Measurements from ENCODE around the gene SCN9A.
"Not testable (repeated sequence)": the region's sequence is repeated elsewhere in the genome, so short reads cannot be mapped to it uniquely, and the experiment has no call there.

SCN9A gene

GRCh38 chr2:166334805-166335204 is 40.9 kb downstream of the SCN9A start:
- DNase-seq (ENCODE audit: low read depth): no peak

- no peak for DNase-seq (ENCODE audit: low read depth)
These were observed 41.9 kb downstream of the SCN9A start for GRCh38 chr2:166333801-166334200.

GRCh38 chr2:166332106-166332505 is 43.6 kb downstream of the SCN9A start:
- no peak for DNase-seq (ENCODE audit: low read depth)

GRCh38 chr2:166331468-166331867 is 44.3 kb downstream of the SCN9A start:
- no peak for DNase-seq (ENCODE audit: low read depth)

- DNase-seq (ENCODE audit: low read depth): no peak
These were observed 46.3 kb downstream of the SCN9A start for GRCh38 chr2:166329465-166329864.

GRCh38 chr2:166328147-166328546 is 47.6 kb downstream of the SCN9A start:
- DNase-seq (ENCODE audit: low read depth): no peak

GRCh38 chr2:166321076-166321475 is 54.7 kb downstream of the SCN9A start:
- DNase-seq (ENCODE audit: low read depth): no peak

GRCh38 chr2:166314022-166314759 is 61.6 kb downstream of the SCN9A start:
- DNase-seq (ENCODE audit: low read depth): no peak

- not testable (repeated sequence) for DNase-seq (ENCODE audit: low read depth)
These were observed 62.9 kb downstream of the SCN9A start for GRCh38 chr2:166312863-166313262.

- DNase-seq (ENCODE audit: low read depth): no peak
These were observed 68.4 kb downstream of the SCN9A start for GRCh38 chr2:166307326-166307725.

- DNase-seq (ENCODE audit: low read depth): no peak
These were observed 71.1 kb downstream of the SCN9A start for GRCh38 chr2:166304656-166305055.

GRCh38 chr2:166302036-166302435 is 73.7 kb downstream of the SCN9A start:
- no peak for DNase-seq (ENCODE audit: low read depth)

- no peak for DNase-seq (ENCODE audit: low read depth)
These were observed 77.8 kb downstream of the SCN9A start for GRCh38 chr2:166297951-166298350.

GRCh38 chr2:166293984-166294383 is 81.8 kb downstream of the SCN9A start:
- no peak for DNase-seq (ENCODE audit: low read depth)

- no peak for DNase-seq (ENCODE audit: low read depth)
These were observed 90.5 kb downstream of the SCN9A start for GRCh38 chr2:166285215-166285614.

GRCh38 chr2:166284359-166284758 is 91.4 kb downstream of the SCN9A start:
- no peak for DNase-seq (ENCODE audit: low read depth)

- DNase-seq (ENCODE audit: low read depth): no peak
These were observed 93.6 kb downstream of the SCN9A start for GRCh38 chr2:166282154-166282553.

- DNase-seq (ENCODE audit: low read depth): no peak
These were observed 96.9 kb downstream of the SCN9A start for GRCh38 chr2:166278856-166279255.

- no peak for DNase-seq (ENCODE audit: low read depth)
These were observed 105.4 kb downstream of the SCN9A start for GRCh38 chr2:166270376-166270775.

GRCh38 chr2:166269322-166269721 is 106.4 kb downstream of the SCN9A start:
- no peak for DNase-seq (ENCODE audit: low read depth)

GRCh38 chr2:166257859-166258258 is 117.9 kb downstream of the SCN9A start:
- DNase-seq (ENCODE audit: low read depth): no peak

GRCh38 chr2:166256896-166257295 is 118.8 kb downstream of the SCN9A start:
- DNase-seq (ENCODE audit: low read depth): no peak

GRCh38 chr2:166249318-166249717 is 126.4 kb downstream of the SCN9A start:
- DNase-seq (ENCODE audit: low read depth): no peak

- no peak for DNase-seq (ENCODE audit: low read depth)
These were observed 128.8 kb downstream of the SCN9A start for GRCh38 chr2:166246901-166247300.

All from stimulated activated CD4-positive, alpha-beta T cell treated with anti-CD3 and anti-CD28 coated beads, Interleukin-2, amount 100 ng/mL, for 4 hours (primary cell).